ENCODE measurements around the gene NR2F2.

GRCh38 chr15:96320703-96321638 is 9.5 kb upstream of the NR2F2 start:
- no peak for TF ChIP-seq POLR2AphosphoS5 (IDR thresholded peaks at IDR 0.05; ENCODE audit: low read depth, low read length)
- TF ChIP-seq POLR2A (IDR thresholded peaks at IDR 0.05; ENCODE audit: low read depth, low read length) = no peak
- no peak for TF ChIP-seq TAF1 (IDR thresholded peaks at IDR 0.05; ENCODE audit: low read depth, low read length)
